ENCODE measurements around the gene CCDC85A.

CCDC85A gene

GRCh38 chr2:56192664-56193305 is 9.0 kb downstream of the CCDC85A start:
- DNase-seq = no peak

- no peak for DNase-seq
These were observed 11.8 kb downstream of the CCDC85A start for GRCh38 chr2:56195563-56195962.

- no peak for DNase-seq
These were observed 14.0 kb downstream of the CCDC85A start for GRCh38 chr2:56197816-56198215.

- no peak for DNase-seq
These were observed 15.1 kb downstream of the CCDC85A start for GRCh38 chr2:56198936-56199335.

GRCh38 chr2:56199492-56199891 is 15.7 kb downstream of the CCDC85A start:
- no peak for DNase-seq

DNA sequence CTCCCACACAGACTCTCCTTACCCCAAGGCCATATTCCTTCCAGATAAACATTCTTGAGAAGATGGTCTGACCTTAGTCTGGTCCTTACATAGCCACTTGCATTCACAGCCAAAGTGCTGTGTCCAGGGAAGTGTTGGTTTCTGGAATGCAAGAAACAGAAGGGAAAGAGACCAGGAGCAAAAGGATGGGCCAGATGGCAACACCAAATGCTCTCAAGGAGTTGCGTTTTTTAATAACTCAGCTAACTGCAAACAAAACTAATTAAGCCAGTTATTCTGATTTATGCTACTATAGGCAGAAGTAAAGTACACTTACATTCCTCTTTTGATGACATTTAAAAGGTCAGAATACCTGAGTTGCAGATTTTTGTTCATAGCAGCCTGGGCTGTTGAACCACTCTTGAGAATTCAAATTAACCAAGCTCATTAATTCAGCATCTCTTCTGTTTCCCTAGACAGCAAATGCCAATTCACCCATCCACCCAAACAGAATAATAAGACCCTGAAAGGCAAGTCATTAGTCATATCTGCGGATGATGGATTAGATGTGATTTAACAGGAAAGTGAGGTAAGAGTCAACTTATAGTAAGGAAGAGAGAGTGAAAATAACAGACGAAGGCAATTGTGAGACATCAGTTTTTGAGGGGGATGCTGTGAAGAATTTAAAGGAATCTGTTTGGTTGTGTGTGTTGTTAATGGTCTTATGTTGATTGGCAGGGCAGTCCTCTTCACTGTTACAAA is 18.8 kb downstream of the CCDC85A start:
- DNase-seq = no peak

DNA sequence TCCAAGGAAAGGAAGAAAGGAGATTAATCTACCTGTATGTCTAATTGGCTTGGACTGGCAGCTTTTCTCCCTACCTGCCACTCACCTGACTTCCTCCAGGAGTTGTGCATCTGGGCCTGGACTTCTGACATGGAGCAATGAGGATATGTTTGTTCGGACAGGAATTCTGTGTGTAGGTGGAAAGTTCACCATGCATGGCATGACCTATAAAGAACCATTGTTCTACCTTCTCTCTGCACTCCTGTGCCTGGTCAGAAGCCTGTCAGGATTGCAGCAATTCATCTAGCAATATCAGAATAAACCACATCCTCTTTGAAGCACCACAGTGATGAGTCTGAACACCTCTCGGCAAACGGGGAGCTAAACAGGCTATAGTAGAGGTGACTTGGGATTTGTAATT is 20.8 kb downstream of the CCDC85A start:
- no peak for DNase-seq

DNA sequence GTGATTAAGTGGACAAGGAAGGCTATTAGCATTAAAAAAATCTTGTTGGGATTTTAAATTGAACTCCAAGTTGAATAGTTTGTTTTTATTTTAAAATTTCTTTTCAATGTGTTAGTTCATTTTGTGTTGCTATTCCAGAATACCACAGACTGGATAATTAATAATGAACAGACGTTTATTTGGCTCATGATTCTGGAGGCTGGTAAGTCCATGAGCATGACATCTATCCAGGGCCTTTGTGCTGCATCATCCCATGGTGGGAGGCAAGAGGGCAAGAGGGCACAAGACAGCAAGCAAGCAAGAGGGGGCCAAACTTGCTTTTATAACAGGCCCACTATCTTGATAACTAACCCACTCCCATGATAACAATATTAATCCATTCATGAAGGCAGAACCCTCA is 22.5 kb downstream of the CCDC85A start:
- DNase-seq = no peak

DNA sequence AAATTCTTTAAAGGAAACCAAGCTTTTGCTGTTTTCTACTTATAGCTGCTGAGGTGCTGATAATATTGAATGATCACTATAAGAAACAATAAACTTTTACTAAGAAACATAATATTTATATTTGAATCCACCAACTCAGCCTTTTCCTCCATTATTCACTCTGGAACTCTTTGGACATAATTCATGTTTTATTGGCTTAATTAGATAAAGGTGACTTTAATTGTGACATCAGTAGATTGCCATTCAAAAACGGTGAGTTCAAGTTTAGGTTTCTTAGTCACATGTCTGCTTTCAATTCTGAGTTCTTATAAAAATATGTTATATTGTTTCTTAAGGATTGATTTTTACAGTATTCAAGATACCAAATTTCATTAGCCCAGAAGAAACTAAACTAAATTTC is 24.0 kb downstream of the CCDC85A start:
- DNase-seq = no peak

DNA sequence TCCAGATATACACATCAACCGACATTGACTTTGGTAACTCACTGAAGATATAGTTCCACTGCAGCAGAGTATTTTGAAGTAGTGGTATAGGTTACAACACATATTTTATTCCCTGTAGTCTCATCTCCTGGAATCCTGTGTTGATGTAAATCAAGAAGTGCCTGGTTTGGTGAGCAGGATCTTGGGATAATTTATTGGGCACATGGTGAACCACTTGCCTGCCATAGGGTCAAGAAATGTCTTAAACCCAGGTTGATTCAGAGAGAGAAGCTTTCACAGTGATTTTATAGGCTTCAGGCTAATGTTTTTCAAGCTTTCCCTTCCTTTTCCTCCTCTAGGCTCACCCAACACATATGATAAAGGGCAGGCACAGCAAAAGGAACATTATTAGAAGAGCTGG is 24.6 kb downstream of the CCDC85A start:
- DNase-seq = no peak

GRCh38 chr2:56209701-56210100 is 25.9 kb downstream of the CCDC85A start:
- no peak for DNase-seq

GRCh38 chr2:56210291-56210690 is 26.5 kb downstream of the CCDC85A start:
- no peak for DNase-seq

DNA sequence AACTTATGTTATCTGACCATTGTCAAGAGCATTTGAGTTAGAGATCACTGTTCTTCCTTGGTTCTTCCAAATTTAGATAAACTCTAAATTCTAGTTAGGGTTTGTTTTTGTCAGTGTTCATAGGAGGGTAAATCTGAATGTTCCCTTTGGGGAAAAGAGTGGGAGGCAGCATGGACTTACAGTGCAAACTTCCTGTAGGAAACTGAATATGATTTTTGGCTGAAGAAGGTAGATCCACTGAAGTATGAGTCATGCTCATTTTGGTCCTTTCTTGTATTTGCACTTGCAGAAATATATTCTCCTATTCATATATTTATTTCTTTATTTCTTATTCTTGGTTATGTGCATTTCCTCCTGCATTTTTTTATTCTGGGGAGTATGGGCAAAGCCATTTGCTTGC is 27.3 kb downstream of the CCDC85A start:
- DNase-seq = no peak

DNA sequence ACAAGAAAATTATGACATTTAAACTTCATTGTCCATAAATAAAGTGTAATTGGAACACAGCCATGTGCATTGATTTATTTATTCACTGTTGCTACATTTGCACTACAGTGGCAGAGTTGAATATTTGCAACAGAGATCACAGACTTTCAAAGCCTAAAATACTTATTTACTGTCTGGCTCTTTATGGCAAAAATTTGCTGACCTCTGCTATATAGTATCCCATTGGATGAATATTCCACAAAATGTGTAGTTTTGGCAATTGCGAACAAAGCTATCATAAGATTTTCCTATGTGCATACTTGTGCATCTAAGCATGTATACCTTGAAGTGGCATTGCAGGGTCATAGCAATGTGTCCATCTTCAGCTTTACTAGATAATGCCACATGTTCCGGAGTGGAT is 32.1 kb downstream of the CCDC85A start:
- no peak for DNase-seq

- DNase-seq = no peak
These were observed 33.3 kb downstream of the CCDC85A start for GRCh38 chr2:56217106-56217505.

DNA sequence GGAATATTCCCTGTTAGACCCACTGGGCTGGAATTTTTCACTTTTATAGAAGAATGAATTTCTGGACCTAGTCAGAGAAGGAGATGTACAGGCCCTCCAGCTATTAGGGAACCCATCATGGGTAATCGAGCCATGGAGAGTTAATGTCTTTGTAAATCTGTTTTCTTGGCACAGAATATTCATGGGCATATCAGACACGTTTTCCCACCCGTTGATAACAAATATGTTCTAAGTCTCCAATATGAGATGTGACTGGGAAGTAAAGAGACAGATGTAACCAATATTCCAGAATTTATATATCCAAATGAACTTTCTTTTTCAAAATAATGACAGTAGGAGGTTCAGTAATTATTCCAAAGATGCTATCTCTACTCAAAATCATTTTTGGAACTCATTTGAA is 38.7 kb downstream of the CCDC85A start:
- DNase-seq = no peak

GRCh38 chr2:56224316-56224715 is 40.5 kb downstream of the CCDC85A start:
- no peak for DNase-seq

GRCh38 chr2:56227811-56228210 is 44.0 kb downstream of the CCDC85A start:
- DNase-seq = no peak

- DNase-seq = no peak
These were observed 45.7 kb downstream of the CCDC85A start for GRCh38 chr2:56229397-56230060.

DNA sequence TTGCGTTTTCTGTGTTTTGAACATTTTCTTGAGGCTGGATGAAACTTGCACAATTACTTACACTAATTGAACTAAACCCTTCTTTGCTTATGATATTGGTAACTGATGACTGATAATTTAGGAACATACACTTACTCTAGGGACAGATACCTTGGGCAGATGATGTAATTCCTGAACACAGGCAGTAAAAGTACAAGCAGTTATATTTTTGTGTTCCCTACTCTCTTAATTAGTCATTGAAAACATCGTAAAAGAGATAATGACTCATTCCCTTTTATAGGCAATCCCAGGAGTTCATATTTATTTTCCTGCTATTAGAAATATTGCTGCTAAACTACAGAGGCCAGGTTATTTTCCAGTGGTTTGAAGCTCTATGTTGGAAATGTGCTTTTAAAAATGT is 46.4 kb downstream of the CCDC85A start:
- no peak for DNase-seq

DNA sequence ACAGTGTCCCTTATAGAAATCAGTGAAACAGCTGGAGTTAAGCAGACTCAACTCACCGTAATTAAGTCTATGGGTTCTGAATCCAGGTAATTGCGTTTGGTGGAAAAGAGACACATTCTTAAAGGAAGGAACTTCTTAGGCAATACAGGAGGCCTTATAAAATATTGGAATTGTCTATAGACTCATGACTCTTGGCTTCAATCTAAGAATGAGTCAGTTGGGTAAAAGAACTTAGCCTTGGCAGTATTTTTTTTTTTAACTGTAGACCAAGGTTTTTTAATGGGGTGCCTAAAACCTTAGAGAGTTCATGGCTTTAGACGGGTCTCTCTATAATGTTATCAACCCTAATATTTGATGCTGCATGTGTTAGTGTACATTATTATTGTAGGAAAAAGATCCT is 47.6 kb downstream of the CCDC85A start:
- DNase-seq = no peak

- DNase-seq = no peak
These were observed 49.1 kb downstream of the CCDC85A start for GRCh38 chr2:56232912-56233311.

GRCh38 chr2:56234241-56234640 is 50.5 kb downstream of the CCDC85A start:
- no peak for DNase-seq
